Activated T-helper 1 cell treated with anti-CD3 and anti-CD28 coated beads, Interleukin-2, amount 50 U/mL, for 16 hours (primary cell): Measurements from ENCODE around the gene MAML3.

Source experiments
- DNase-seq, 2 donors: peaks; one replicate each; pipeline ENCODE4 v3.0.0-alpha.2; 2020; ENCODE audit warnings: low read depth in 1 of 2, low spot score in 1 of 2

The MAML3 gene

DNA sequence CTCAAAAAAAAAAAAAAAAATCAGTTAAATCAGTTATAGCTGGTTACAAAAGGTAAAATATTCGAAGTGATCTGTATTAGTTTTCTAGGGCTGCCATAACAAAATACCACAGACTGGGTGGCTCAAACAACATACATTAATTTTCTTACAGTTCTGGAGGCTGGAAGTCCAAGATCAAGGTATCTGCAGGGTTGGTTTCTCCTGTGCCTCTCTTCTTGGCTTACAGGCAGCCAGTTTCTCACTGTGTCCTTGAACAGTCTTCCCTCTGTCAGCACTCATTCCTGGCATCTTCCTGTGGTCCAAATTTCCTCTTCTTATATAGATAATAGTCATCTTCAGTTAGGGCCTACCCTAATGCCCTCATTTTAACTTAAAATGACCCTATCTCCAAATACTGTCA, 248.5 kb downstream of the MAML3 start:
- no peak for DNase-seq

DNA sequence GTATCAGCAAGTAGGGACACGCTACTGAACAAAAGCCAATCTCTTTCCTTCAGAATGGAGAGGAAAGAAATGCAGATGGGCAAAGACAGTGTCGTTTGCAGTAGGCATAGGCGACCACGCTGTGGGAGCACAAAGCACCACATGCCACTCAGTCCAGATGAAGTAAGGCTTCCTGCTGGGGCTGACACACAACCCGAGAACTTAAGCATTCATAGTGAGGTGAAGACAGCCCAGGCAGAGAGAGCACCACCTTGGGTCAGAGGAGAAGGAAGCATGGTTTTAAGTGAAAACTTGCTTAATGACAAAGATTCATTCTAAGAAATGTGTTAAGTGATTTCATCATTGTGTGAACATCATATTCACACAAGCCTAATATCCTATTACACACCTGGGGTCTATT, 249.6 kb downstream of the MAML3 start:
- no peak for DNase-seq

DNA sequence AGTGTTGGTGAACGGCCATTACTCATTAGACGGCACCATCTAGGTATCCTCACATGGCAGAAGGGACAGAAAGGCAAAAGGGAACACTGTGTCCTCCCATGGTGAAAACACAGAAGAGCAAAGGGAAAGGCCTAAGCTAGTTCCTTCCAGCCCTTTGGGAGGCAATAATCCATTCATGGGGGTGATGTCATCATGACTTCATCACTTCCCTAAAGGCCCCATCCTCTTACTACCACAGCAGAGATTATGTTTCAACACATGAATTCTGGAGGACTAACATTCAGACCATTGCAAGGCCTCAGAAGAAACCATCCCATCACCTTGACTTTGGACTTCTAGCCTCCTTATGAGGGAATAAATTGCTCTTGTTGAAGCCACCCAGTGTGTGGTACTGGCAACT, 250.1 kb downstream of the MAML3 start:
- DNase-seq: no peak

DNA sequence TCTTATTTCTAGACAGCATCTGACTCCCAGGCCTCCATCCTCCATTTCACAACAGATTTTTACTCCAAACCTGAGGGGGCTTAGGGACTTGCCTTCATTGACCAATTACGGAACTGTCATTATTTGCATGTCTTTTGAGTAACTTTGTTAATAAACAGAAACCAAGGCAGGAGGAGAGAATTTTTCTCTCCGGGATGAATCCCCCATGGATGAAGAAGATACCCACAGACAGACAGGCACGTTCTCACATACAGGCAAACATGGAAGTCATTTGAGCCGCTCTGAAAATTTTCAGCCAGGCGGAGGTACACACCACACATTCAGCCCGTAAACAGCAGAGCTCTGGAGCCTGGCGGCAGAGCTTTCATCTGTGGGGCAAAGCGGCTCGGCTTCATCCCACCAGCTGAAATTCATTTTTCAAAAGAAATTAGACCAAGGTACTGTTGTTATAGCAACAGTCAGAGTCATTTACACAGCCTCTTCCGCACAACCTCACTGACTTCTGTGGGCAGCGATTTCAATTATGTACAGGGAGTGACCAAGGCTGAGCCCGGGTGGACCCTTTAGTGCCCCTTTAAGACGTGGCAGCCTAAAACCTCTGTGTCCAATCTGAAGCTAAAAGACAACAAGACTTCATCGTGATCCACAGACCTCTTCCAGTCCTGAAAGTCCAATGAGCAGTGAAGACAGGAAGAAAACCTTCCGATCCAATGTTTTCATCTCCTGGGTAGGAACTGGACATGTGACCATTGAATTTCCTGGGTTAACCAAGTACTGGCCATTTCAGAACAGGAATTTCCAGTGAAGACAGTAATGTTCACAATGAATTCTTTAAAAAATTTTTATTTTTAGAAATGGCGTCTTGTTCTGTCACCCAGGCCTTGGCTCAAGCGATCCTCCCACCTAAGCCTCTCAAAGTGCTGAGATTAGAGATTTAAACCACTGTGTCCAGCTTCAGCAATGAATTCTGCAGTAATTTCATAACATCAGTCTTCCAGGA, 251.4 kb downstream of the MAML3 start:
- no peak for DNase-seq

DNA sequence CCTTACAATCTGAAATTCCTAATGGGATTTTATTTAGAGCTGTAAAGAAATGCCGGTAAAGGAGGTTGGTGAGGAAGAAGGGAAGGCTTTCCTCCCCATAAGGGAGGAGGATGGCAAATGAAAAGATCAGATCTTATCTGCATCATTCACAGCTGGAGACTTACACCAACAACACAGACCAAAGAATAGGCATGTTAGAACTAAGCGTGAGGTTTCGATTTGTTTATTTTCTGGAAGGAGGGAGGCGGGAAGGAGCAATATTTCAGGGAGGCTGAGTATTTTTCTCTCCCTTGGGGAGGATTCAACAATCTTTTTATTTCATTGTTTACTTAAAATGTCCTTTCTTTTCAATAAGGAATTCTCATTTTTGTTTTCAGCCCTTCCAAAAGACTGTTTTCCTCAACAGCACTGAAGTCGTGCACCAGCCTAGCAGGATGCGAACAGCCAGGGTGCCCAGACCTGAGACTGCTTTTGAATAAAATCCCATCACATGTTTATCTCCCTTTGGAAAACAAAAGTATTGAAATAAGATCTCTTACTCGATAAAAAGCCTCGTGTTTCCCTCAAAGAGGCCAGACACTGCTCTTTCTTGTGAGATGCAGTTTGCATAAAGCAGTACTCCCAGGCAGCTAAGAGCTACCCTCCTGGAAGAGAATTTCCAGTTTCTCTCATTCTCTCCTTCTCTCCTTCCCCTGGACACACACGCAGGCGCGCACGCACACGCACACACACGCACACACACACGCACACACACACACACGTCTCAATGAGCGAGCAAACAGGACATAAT, 252.3 kb downstream of the MAML3 start:
- no peak for DNase-seq

DNA sequence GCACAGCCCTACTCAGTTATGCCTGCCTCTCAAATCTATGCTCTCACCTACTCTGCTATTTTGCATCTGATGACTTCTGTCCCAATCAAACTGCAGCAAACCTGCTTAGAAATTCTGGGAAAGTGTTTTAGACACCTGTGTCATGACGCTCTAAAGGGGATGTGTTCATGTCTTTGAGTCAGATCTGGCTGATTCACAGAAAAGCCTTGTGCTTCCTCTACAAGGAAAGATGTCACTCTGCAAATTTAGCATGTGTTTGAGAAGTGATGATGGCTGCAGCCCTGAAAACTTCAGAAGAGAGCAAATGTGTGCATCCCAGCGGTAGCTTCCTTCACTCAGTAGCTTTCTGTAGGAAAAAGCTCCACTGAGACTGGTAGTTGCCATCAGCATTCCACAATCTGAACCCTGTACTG, 253.0 kb downstream of the MAML3 start:
- DNase-seq: no peak

DNA sequence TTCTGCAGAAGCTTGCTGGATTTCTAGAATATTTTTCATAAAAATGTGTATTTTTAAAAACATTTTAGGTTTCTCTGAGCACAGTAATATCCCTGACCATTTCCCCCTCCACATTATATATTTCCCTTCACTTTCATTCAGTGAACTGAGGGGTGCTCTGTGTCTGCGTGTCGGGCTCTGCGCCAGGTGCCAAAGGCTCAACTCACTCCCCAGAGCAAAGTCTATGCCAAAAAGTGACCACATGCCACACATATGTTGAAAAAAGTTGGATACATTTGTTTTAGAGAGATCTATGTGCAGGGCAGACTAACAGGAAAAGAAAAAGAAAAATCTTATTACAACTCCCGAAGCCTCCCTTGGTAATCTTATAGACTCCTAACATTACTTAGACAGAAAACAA, 254.6 kb downstream of the MAML3 start:
- no peak for DNase-seq

DNA sequence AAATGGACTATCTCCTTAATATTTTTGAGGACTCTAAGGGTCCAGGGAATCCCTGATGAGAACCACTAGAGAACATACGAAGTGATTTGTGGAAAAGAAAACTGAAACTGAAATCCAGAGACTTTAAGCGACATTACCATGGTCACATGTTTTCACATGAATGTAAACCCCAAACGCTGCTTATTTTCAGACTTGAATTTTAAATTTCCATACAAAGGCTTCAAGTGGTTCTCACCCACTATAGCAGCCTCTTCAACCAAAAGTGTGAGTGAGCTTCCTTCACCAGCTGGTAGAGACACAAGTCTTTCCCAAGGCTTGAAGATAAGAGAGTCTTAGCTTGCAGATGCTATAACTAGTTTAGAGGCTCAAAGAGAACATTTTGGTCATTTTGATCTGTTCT, 255.7 kb downstream of the MAML3 start:
- DNase-seq: no peak

DNA sequence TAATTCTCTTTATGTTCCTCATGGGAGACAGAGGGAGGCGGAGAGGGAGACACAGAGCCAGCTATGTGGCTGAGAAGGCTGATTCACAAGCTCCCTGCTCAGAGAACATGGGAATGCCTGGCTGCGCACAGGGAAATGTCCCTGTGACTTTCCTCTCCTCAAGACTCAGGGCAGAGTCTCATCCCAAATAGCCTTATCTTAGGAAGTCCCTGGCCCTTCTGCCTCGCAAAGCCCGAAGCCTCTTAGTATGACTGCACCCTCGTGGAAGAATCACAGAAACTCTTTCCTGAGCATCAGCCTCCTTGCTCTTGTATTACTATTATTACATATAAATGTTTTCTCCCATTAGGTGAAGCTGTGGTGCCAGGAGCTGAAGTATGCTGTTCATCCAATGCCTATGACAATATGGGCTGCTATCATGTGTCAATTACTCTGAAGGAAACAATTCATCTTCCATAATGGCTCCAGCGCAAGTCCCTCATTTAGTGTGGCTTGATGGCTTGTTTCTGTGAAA, 257.8 kb downstream of the MAML3 start:
- DNase-seq: no peak

DNA sequence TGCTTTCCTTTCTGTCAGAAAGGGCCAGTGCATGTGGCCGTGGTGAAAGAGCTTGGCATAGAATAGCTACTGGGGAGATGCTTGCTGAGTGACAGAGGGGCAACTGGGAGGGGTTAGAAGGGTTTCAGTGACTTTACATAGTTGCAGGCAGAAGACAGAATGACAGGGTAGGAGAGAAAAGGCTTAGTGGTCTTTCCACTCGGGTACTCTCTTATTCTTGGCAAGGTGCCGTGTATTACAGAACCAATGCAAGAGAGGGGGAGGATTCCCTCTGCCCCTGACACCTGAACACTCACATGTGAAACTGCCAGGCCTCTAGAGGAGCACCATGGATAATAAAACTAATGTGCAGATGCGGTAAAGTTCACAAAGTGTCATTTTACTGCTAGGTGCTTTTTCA, 260.2 kb downstream of the MAML3 start:
- DNase-seq: no peak

DNA sequence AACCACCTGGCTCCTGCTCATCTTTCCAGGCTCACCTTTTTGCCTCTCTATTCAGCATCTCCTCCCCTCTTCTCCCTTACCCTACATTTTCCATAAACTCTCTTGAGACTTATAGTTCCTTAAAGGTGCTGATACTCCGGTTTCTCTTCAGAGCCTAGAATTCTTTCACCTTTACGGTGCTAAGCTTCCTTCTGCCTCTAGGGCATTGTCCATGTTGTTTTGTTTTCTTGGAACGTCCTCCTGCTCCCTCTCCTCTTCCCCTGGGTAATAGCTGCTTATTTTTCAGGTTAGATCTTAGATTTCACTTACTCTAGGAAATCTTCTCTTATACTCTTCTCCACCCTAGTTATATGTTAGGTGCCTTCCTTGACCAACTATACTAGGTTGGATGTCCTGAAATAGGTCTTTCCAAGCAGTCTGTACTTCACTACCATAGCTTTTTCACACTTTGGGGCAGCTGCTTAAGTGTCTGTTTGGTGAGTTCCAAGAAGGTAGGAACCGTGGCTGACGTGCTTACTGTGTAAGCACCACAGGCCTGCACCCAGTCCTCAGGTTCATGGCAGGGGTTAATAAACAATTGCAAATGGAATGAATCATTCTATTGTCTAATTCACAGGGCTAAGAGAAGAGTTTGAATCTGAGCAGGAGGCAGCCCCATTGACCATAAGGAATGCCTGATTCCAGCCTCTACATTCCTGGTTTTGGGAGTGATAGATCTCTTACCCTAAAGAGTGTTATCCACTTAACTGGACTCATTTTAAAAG, 260.8 kb downstream of the MAML3 start:
- no peak for DNase-seq

DNA sequence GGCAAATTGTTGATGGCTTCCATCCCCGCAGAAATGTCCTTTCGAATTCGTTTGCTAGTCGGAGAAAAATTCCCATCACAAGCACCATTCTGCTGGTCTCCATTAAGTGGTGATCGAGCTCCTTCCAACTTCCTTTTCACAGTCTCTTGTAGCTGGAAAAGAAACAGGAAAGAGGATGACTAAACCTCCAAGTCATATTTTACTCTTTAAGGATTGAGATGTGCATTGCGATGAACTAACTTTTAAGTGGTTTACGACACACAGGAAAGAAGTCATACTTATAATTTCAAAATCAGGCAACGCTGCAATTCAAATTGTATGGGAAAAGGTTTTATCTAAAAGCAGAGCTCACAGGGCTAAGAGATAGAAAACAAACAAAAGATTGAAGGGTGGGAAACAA, 263.2 kb downstream of the MAML3 start:
- no peak for DNase-seq

DNA sequence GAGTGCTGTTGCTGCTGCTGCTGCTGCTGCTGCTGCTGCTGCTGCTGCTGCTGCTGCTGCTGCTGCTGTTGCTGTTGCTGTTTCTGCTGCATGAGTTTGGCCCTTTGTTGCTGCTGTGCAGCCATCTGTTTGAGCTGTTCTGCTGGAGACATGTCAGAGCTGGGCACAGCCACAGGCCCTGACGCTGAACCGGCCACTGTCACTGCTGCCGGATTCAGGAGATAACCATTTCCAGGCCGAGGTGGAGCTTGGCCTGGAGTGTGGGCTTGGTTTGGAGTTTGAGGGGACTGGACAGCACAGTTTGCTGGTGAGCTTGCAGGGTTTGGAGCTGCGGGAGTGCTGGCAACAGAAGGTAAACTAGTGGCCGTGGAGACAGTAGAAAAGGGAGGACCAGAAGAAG, 264.1 kb downstream of the MAML3 start:
- DNase-seq: no peak

DNA sequence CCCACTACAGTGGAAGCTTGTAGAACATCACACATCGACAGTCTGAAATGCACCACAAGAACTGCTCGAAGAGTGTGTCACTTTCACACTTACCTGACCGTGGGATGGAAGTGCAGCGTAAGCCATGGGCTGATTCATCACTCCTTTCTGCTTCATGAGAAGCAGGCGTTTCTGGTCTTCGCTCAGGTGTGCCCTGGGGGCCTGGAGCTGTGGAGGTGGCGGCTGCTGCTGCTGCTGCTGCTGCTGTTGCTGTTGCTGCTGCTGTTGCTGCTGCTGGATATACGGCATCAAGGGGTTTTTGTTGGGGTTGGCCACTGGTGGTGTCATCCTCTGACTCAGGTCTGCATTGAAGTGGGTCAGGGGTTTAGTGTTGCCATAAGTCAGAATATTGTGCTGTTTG, 264.7 kb downstream of the MAML3 start:
- no peak for DNase-seq

DNA sequence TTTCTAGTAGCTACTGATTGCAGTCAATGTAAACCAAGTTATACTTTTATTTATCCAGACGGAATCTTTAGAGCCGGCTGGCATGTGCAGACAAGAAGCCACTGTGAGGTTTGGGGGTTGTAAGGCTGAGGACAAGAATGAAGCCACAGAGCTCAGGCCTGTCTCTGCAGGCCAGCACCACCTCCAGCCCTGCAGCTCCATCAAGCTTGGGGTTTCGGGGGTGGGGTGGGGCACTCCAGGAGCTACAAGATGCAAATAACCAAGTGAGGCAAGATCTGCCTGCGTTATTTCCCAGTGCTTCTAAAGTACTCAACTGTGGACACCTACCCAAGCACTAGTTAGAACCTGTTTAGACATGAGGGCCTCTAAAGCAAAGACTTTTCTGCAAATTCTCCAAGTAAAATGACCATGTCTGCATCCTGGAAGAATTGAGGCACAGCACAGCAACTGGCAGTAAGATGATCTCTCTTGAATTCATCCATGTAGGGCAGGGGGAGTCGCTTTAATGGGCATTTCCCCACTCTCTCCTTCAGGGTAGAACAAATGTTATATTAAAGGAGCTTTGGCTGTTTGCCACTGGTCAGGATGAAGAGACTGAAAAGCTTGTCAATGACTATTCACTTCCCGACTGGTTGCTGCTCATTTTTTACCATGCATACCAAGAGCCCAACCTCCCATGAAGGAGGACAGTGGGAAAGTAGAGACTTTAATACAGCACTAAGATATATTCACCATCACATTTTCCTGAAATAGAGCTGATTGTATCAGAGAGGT, 265.8 kb downstream of the MAML3 start:
- DNase-seq: no peak

DNA sequence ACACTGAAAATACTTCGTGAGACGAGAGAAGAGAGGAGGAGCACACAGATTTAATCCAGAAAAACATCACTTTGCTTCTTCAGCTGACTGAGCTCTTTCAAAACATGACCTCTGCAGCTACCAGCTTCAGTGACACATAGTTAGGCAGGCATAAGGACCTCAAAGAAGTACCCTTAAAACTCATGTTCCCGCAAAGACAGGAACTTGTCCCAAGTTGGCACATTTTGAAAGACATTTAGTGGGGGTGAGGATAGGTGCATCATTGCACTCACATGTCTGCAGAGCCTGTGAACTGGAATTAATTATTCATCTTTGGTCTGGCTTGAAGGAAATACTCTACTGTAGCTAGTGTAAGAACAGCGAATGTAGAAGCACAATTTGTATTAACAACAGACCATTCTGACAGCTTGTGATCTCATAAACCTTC, 266.6 kb downstream of the MAML3 start:
- DNase-seq: no peak

DNA sequence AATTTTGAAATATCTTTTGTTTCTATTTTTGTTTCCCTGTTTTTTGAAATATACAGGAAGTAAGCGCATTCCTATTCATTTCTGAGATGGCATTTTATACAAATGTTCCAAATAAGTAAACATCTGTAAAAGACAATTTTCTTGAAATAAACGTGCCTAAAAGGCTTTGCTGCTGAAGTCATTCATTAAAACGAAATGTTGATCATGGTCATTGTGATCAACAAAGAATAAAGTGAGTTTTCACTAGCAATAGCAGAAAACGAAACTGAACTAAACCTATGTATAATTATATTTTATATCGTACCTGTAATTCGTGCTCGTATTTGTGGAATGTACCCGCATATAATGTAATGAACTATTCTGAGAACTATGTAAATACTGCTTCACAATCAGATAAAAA, 267.2 kb downstream of the MAML3 start:
- no peak for DNase-seq

DNA sequence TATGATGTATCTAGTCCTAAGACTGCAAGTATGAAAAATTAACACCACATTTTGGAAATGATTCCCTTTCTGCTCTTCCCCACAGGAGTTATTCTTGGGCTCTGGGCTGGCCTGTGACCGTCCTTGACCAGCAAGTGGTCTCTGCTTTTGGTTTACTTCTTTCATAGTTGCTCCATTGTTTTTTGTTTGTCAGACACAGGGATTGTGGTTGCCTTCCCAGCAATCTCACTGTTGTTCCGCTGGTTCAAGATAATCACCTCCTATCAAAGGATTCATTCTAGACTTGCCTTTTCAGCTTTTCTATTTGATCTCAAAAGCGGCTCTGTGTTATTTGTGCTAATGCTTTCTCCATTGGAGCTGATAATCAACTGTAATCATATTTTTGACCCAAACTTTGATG, 269.5 kb downstream of the MAML3 start:
- DNase-seq: no peak

DNA sequence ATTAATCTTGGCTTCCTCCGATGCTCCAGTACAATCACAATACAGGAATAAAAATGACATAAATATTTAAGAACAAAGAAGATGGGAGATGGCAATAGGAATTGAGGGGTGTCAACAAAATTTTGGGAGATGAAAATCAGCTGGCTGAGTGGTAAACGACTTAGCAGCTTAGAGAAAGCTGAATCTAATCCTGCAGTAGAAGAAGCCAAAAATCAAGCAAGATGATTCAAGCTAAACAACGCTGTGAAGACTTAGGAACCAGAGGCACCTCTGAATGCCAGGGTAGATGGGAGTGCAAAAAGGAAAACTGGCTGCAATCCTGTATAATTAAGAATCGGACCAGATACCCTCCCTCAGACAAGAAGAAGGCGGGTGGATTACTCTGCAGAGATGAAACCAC, 273.1 kb downstream of the MAML3 start:
- DNase-seq: no peak

DNA sequence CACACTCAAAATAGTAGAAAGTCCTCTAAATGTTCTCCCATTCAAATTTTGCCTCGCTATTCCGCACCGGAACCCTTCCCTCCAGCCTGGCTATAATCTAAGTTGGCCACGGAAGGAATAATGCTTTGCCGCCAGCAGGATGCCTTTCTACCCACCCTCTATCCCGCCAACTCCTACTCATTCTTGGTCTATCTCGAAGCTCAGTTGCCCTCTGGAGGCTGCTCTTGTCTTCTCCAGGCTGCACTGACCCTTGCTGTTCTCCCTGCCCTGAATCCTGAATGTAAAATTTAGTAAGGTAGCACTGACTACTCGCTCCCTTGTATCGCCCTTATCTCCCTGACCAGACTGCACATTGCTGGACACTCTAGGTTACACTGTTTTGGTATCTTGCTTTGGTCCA, 275.9 kb downstream of the MAML3 start:
- no peak for DNase-seq
